SK-N-SH (cell line): ENCODE results near the gene CNIH2. TPM values are rescaled to one million over a fixed set of nuclear protein-coding genes. Genes with fewer than 3 reads are reported as not detected.

Experiments used
- CTCF ChIA-PET: fragments of 300-600, 350-600 bp; formaldehyde crosslinking; extraction: SDS; loops from one replicate; lab custom pipeline; 2021; lab: Yijun Ruan, JAX
- POLR2A ChIA-PET: fragments of 350-600 bp; sonication (Branson Sonifier 250); formaldehyde crosslinking; extraction: SDS; loops from one replicate; lab custom pipeline; 2020; ENCODE audit warnings: antibody characterized with exemption, inconsistent platforms; lab: Yijun Ruan, JAX
- DNase-seq: peaks from one replicate; pipeline ENCODE4 v3.0.0; 2012
- H2AFZ ChIP-seq: fragments of 200-600 bp; sonication (generic); 2 replicates; pipeline ENCODE4 v1.8.1; 2016; ENCODE audit warnings: antibody characterized with exemption, mild to moderate bottlenecking, low read depth
- H3F3A ChIP-seq: fragments of 200-600 bp; sonication (generic); replicated peaks from 2 replicates; pipeline ENCODE3; 2016; ENCODE audit warnings: antibody characterized with exemption, mild to moderate bottlenecking; ENCODE audit not compliant: insufficient read depth
- H3K27ac ChIP-seq, 2 experiments: fragments of 200-500 bp in 1 of 2; fragments of 200-600 bp in 1 of 2; sonication (Bioruptor generic) in 1 of 2; sonication (generic), shearing (Covaris generic) in 1 of 2; 2 replicates each; pipeline versions ENCODE4 v1.5.1 to v1.6.1; 2014 to 2016; ENCODE audit warnings: low read depth in 2 of 2, inconsistent platforms in 1 of 2, low read length in 1 of 2, mild to moderate bottlenecking in 1 of 2, mixed read lengths in 1 of 2
- H3K27me3 ChIP-seq: fragments of 200-600 bp; sonication (generic), shearing (Covaris generic); 2 replicates; pipeline ENCODE4 v1.6.1; 2016; ENCODE audit warnings: mixed run types; ENCODE audit not compliant: insufficient read depth
- H3K36me3 ChIP-seq, 2 experiments: fragments of 200-500 bp in 1 of 2; fragments of 200-600 bp in 1 of 2; sonication (Bioruptor generic) in 1 of 2; sonication (generic) in 1 of 2; replicated peaks in 1 of 2; 2 replicates each; pipeline versions ENCODE3 to v1.5.1; 2014 to 2016; ENCODE audit warnings: low read length in 1 of 2, mild to moderate bottlenecking in 1 of 2; ENCODE audit not compliant: insufficient read depth in 2 of 2, control insufficient read depth in 1 of 2
- H3K4me1 ChIP-seq, 2 experiments: fragments of 200-500 bp in 1 of 2; fragments of 200-600 bp in 1 of 2; sonication (Bioruptor generic) in 1 of 2; sonication (generic), shearing (Covaris generic) in 1 of 2; 2 replicates each; pipeline versions ENCODE4 v1.5.1 to v1.6.1; 2014 to 2016; ENCODE audit warnings: low read depth in 1 of 2, low read length in 1 of 2, mixed run types in 1 of 2; ENCODE audit not compliant: insufficient read depth in 2 of 2, control insufficient read depth in 1 of 2
- H3K4me2 ChIP-seq: fragments of 200-600 bp; sonication (generic), shearing (Covaris generic); 2 replicates; pipeline ENCODE4 v1.6.1; 2017; ENCODE audit warnings: mixed run types
- H3K4me3 ChIP-seq, 2 experiments: fragments of 200-500 bp in 1 of 2; fragments of 200-600 bp in 1 of 2; sonication (Bioruptor generic) in 1 of 2; sonication (generic), shearing (Covaris generic) in 1 of 2; 2 replicates each; pipeline versions ENCODE4 v1.5.1 to v1.8.1; 2014 to 2016; ENCODE audit warnings: low read depth in 2 of 2, inconsistent platforms in 1 of 2, low read length in 1 of 2, mild to moderate bottlenecking in 1 of 2, mixed read lengths in 1 of 2, moderate library complexity in 1 of 2
- H3K79me2 ChIP-seq: fragments of 200-600 bp; sonication (generic); 2 replicates; pipeline ENCODE4 v1.8.1; 2017; ENCODE audit warnings: mild to moderate bottlenecking; ENCODE audit not compliant: insufficient read depth
- H3K9ac ChIP-seq: fragments of 200-600 bp; sonication (generic); 2 replicates; pipeline ENCODE4 v1.6.1; 2017; ENCODE audit warnings: mixed run types
- H3K9me2 ChIP-seq: fragments of 200-600 bp; sonication (generic); 2 replicates; pipeline ENCODE4 v1.6.1; 2017; ENCODE audit warnings: mixed run types
- H3K9me3 ChIP-seq: fragments of 200-600 bp; sonication (generic); 2 replicates; pipeline ENCODE4 v1.6.1; 2017; ENCODE audit warnings: mixed run types, mild to moderate bottlenecking, moderate library complexity
- H4K20me1 ChIP-seq: fragments of 200-600 bp; sonication (generic); 2 replicates; pipeline ENCODE4 v1.6.1; 2017; ENCODE audit warnings: mild to moderate bottlenecking, mixed run types; ENCODE audit not compliant: insufficient read depth
- CHD2 ChIP-seq: fragments of 150-350 bp; IDR thresholded peaks from 2 replicates; pipeline ENCODE4 v1.6.1; 2018; ENCODE audit warnings: low read length; ENCODE audit not compliant: partially characterized antibody
- CTCF ChIP-seq: fragments of 200-600 bp; sonication (generic); IDR thresholded peaks from 2 replicates; pipeline ENCODE4 v1.6.1; 2017; ENCODE audit warnings: antibody characterized with exemption, mild to moderate bottlenecking, moderate library complexity
- FOXM1 ChIP-seq: IDR thresholded peaks from 2 replicates; pipeline ENCODE4 v1.4.0; 2012; ENCODE audit warnings: low read depth, mild to moderate bottlenecking
- GABPA ChIP-seq: IDR thresholded peaks from 2 replicates; pipeline ENCODE4 v1.4.0; 2012; ENCODE audit warnings: low read depth, mild to moderate bottlenecking
- MAX ChIP-seq: IDR thresholded peaks from 2 replicates; pipeline ENCODE4 v1.4.0; 2012; ENCODE audit warnings: low read depth
- MXI1 ChIP-seq: IDR thresholded peaks from 2 replicates; pipeline ENCODE4 v1.6.1; 2012; ENCODE audit warnings: mild to moderate bottlenecking, low read depth, low read length, improper control_type of control experiment
- NRF1 ChIP-seq: IDR thresholded peaks from 2 replicates; pipeline ENCODE4 v1.6.1; 2012; ENCODE audit warnings: low read depth, mild to moderate bottlenecking, low read length
- POLR2AphosphoS5 ChIP-seq: IDR thresholded peaks from 2 replicates; pipeline ENCODE4 v1.6.1; 2012; ENCODE audit warnings: low read depth, low read length
- RAD21 ChIP-seq: IDR thresholded peaks from 2 replicates; pipeline ENCODE4 v1.6.1; 2012; ENCODE audit warnings: mild to moderate bottlenecking, low read length
- RCOR1 ChIP-seq: fragments of 150-350 bp; IDR thresholded peaks from 2 replicates; pipeline ENCODE4 v1.6.1; 2017; ENCODE audit warnings: antibody characterized with exemption, low read length
- REST ChIP-seq: IDR thresholded peaks from 2 replicates; pipeline ENCODE4 v1.6.1; 2012; ENCODE audit warnings: mild to moderate bottlenecking, low read depth, low read length, moderate library complexity
- RFX5 ChIP-seq: IDR thresholded peaks from 2 replicates; pipeline ENCODE4 v1.6.1; 2012; ENCODE audit warnings: mild to moderate bottlenecking, improper control_type of control experiment, low read length
- RXRA ChIP-seq: IDR thresholded peaks from 2 replicates; pipeline ENCODE4 v1.4.0; 2012; ENCODE audit warnings: low read depth, mild to moderate bottlenecking, borderline replicate concordance
- SIN3A ChIP-seq: IDR thresholded peaks from 2 replicates; pipeline ENCODE4 v1.6.1; 2012; ENCODE audit warnings: low read depth, mild to moderate bottlenecking, low read length, moderate library complexity, borderline replicate concordance
- SMC3 ChIP-seq: IDR thresholded peaks from 2 replicates; pipeline ENCODE4 v1.6.1; 2012; ENCODE audit warnings: low read depth, low read length, improper control_type of control experiment
- TAF1 ChIP-seq: IDR thresholded peaks from 2 replicates; pipeline ENCODE4 v1.6.1; 2012; ENCODE audit warnings: low read depth, mild to moderate bottlenecking, low read length, moderate library complexity, borderline replicate concordance
- USF1 ChIP-seq: IDR thresholded peaks from 2 replicates; pipeline ENCODE4 v1.4.0; 2012; ENCODE audit warnings: low read depth, borderline replicate concordance
- USF2 ChIP-seq: fragments of 150-350 bp; IDR thresholded peaks from 2 replicates; pipeline ENCODE4 v1.6.1; 2017; ENCODE audit warnings: antibody characterized with exemption, low read length, low read depth, borderline replicate concordance
- WGBS: methylation state at CpG from one replicate; pipeline ENCODE4 v1.1.6; 2017; ENCODE audit warnings: low lambda C conversion rate; 5-methylcytosine and 5-hydroxymethylcytosine counted together
- polyA plus RNA-seq, 3 experiments: library from polyadenylated mRNA; depleted of rRNA; stranded (reverse); fragments of >200 nt; gene quantifications; 2 replicates each; pipeline ENCODE4 v1.2.3, GENCODE V29; 2012

CNIH2 gene
- polyA plus RNA-seq, 1 of the 3 experiments (the other 2 are of a cell fraction): 11.8 TPM

- no peak overlapping the region for H2AFZ ChIP-seq
- H3F3A ChIP-seq: peaks cover 16% of the 10 kb centered on the region
- no peaks in the 10 kb centered on the region for H3K27me3 ChIP-seq
- H3K36me3 ChIP-seq: peaks cover 0 to 36% of the 10 kb centered on the region in 2 experiments
- H3K9me2 ChIP-seq: no peaks in the 10 kb centered on the region
- no peak overlapping the region for H3K9ac ChIP-seq
- CTCF ChIA-PET: interaction anchor here (0.6 to 8.2 kb wide), 27 partner anchors 8 to 262 kb away, joined by 3 to 111 read pairs (median 3); partner anchors contain the start of genes BRMS1, RAB1B, RIN1 and TMEM151A
- H3K79me2 ChIP-seq: peaks cover 26% of the 10 kb centered on the region; the same call in 1 of the 2 replicates
- POLR2A ChIA-PET: interaction anchor here (0.7 to 1.3 kb wide), 3 partner anchors 15 to 30 kb away, joined by 3 to 4 read pairs (median 3); no protein-coding TSS in a partner anchor
- H4K20me1 ChIP-seq: peaks cover 18% of the 10 kb centered on the region
- no peaks in the 10 kb centered on the region for H3K9me3 ChIP-seq
- H3K4me3 ChIP-seq: peak overlapping the region in 1 of 2 experiments; percentile 48; a peak in 2 of 4 replicates
- no peak overlapping the region for H3K4me2 ChIP-seq
- TF ChIP-seq POLR2AphosphoS5 (no peak), RXRA (no peak), SMC3 (peak; percentile 76), GABPA (no peak), SIN3A (peak; percentile 58; the same call in 1 of the 2 replicates), MXI1 (peak; percentile 100), CTCF (peak; percentile 95), FOXM1 (0 out of 2 replicates have a peak, but pooled peaks have one; percentile 17), TAF1 (no peak), USF2 (no peak), MAX (0 out of 2 replicates have a peak, but pooled peaks have one; percentile 31), CHD2 (peak; percentile 58), USF1 (no peak), RFX5 (peak; percentile 80), RCOR1 (peak; percentile 65), NRF1 (no peak), RAD21 (peak; percentile 66), REST (peak; percentile 44; the same call in 1 of the 2 replicates)
- DNase-seq: peak; percentile 98
- 31% methylated on average over 13 of the region's 35 CpGs for WGBS
- H3K27ac ChIP-seq: peak overlapping the region; percentile 47 to 57; a peak in 3 of 4 replicates
- H3K4me1 ChIP-seq: peaks cover 0 to 55% of the 10 kb centered on the region in 2 experiments; a peak in 1 of 4 replicates
These were observed 4.8 kb downstream of the CNIH2 start for GRCh38 chr11:66282468-66283455.
